Neural crest cell (in vitro differentiated cells): ENCODE data around the gene CNTNAP2. TPM values are rescaled to one million over a fixed set of nuclear protein-coding genes. Genes with fewer than 3 reads are reported as not detected.

ENCODE experiments used
- DNase-seq: peaks from one replicate; pipeline ENCODE4 v3.0.0; 2021; ENCODE audit warnings: low read depth, mixed read lengths, low spot score
- H3K27ac Mint-ChIP-seq: one replicate; pipeline ENCODE4 v1.8.0; 2021; ENCODE audit warnings: mild to moderate bottlenecking, mixed read lengths; ENCODE audit not compliant: unreplicated experiment
- H3K27me3 Mint-ChIP-seq: 2 replicates; pipeline ENCODE4 v1.8.0; 2021; ENCODE audit warnings: low read depth, mild to moderate bottlenecking, mixed read lengths
- H3K36me3 Mint-ChIP-seq: 2 replicates; pipeline ENCODE4 v1.8.0; 2021; ENCODE audit warnings: low read depth, mild to moderate bottlenecking, mixed read lengths
- H3K4me1 Mint-ChIP-seq: 2 replicates; pipeline ENCODE4 v1.8.0; 2021; ENCODE audit warnings: mixed read lengths
- H3K4me3 Mint-ChIP-seq: one replicate; pipeline ENCODE4 v1.8.0; 2021; ENCODE audit warnings: mild to moderate bottlenecking, mixed read lengths
- H3K9me3 Mint-ChIP-seq: 2 replicates; pipeline ENCODE4 v1.8.0; 2021; ENCODE audit warnings: mixed read lengths
- CTCF ChIP-seq: fragments of 200-600 bp; sonication (generic); conservative IDR thresholded peaks from 2 replicates; pipeline ENCODE4 v1.5.0; 2021; ENCODE audit warnings: antibody characterized with exemption, mild to moderate bottlenecking
- total RNA-seq: library from RNA; stranded (reverse); gene quantifications from 2 replicates; pipeline ENCODE4 v1.2.1, GENCODE V29; 2021

Gene CNTNAP2
- total RNA-seq, 1 donor from 2014 or later: 12.9 TPM

GRCh38 chr7:148201992-148202391, 2085.4 kb downstream of the CNTNAP2 start:
- peaks cover 1% of the 10 kb centered on the region for H3K9me3 Mint-ChIP-seq
- H3K36me3 Mint-ChIP-seq: no peaks in the 10 kb centered on the region
- peaks cover 9% of the 10 kb centered on the region for H3K4me1 Mint-ChIP-seq
- no peak for DNase-seq
- H3K4me3 Mint-ChIP-seq: no peak overlapping the region
- no peak overlapping the region for H3K27ac Mint-ChIP-seq
- no peaks in the 10 kb centered on the region for H3K27me3 Mint-ChIP-seq
- no peak for TF ChIP-seq CTCF

DNA sequence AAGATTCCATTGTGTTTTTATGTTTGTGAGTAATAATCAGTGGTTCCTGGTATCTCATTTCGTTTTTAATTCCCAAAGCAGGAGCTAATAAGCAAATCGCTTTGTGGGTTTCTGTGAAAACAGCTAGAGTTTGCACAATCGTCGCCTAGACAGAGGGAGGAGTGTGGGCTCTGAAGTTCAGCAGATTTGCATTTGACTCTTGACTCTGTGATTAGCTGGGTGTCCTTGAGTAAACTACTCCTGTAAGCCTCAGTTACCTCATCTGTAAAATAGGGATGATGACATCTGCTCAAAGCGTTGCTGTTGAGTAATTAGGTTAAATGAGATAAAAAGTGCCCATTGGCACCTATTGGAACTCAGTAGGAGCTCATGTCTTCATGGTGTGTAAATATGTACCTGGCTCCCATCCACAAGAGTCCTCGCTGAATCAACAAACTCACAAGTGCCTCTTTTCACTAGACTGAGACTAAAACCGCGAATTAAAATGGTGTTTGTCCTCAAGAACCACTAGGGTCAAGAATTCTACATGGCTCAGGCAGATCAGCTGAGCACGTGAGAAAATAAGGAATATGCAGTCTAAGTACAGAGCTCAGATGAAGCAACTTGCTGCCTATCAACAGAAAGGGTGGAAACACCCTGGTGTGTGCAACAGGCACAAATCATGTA, 2088.2 kb downstream of the CNTNAP2 start:
- H3K4me3 Mint-ChIP-seq: no peak overlapping the region
- no peak overlapping the region for H3K27ac Mint-ChIP-seq
- no peak for TF ChIP-seq CTCF
- no peaks in the 10 kb centered on the region for H3K27me3 Mint-ChIP-seq
- peaks cover 3% of the 10 kb centered on the region for H3K36me3 Mint-ChIP-seq
- H3K4me1 Mint-ChIP-seq: peaks cover 9% of the 10 kb centered on the region
- DNase-seq: no peak
- H3K9me3 Mint-ChIP-seq: peaks cover 7% of the 10 kb centered on the region

- Mint-ChIP-seq H3K27ac (no peak overlapping the region), H3K4me1 (peaks cover 4% of the 10 kb centered on the region)
These were observed 2093.1 kb downstream of the CNTNAP2 start for GRCh38 chr7:148209643-148210190.

GRCh38 chr7:148210804-148211325, 2094.3 kb downstream of the CNTNAP2 start:
- Mint-ChIP-seq H3K27me3 (no peaks in the 10 kb centered on the region), H3K36me3 (peaks cover 3% of the 10 kb centered on the region), H3K4me3 (no peak overlapping the region), H3K4me1 (no peaks in the 10 kb centered on the region), H3K9me3 (peaks cover 7% of the 10 kb centered on the region), H3K27ac (no peak overlapping the region)
- no peak for TF ChIP-seq CTCF
- no peak for DNase-seq

More at GRCh38 chr7:148209643-148210190, 2093.1 kb downstream of the CNTNAP2 start:
- H3K36me3 Mint-ChIP-seq: peaks cover 3% of the 10 kb centered on the region
- no peak for DNase-seq
- no peak for TF ChIP-seq CTCF
- no peaks in the 10 kb centered on the region for H3K27me3 Mint-ChIP-seq
- no peak overlapping the region for H3K4me3 Mint-ChIP-seq
- H3K9me3 Mint-ChIP-seq: peaks cover 7% of the 10 kb centered on the region

DNA sequence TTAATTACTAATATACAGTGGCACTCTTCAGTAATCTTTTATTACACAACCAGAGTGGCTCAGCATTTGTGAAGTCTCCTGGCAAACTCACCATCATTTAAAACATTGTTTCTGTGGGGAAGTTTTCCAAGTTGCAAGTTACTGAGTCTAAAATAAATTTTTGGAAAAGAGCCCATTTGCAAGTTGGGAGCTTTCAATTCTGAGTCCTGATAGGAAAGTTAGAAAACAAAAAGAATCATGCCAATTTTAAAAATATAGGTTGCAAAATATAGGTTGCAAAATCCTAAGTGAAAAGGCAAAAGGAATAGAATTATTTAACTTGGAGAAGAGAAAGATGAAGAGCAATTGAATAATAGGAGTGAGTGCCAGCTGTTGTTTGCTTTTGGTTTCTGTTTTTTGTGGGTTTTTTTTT, 2095.1 kb downstream of the CNTNAP2 start:
- Mint-ChIP-seq H3K27ac (no peak overlapping the region), H3K9me3 (peaks cover 9% of the 10 kb centered on the region), H3K4me1 (no peaks in the 10 kb centered on the region), H3K36me3 (peaks cover 3% of the 10 kb centered on the region), H3K27me3 (no peaks in the 10 kb centered on the region), H3K4me3 (no peak overlapping the region)
- no peak for DNase-seq
- no peak for TF ChIP-seq CTCF
